HepG2 (cell line): ENCODE data around the gene RPL41. TPM values are rescaled to one million over a fixed set of nuclear protein-coding genes. Genes with fewer than 3 reads are reported as not detected.

ENCODE experiments used
- ASH2L ChIP-seq: fragments of 300-600, 200-600 bp; sonication (generic); IDR thresholded peaks from 2 replicates; pipeline ENCODE4 v1.7.0; 2017; ENCODE audit warnings: low read depth, mild to moderate bottlenecking, moderate library complexity, mixed read lengths, low read length; ENCODE audit not compliant: insufficient read length
- ATF1 ChIP-seq: IDR thresholded peaks from 2 replicates; pipeline ENCODE4 v1.6.1; 2016; ENCODE audit warnings: mild to moderate bottlenecking, control low read depth
- CCAR2 ChIP-seq: fragments of 200-400 bp; formaldehyde crosslinking; optimal IDR thresholded peaks from 2 replicates; pipeline ENCODE3; 2018; ENCODE audit warnings: low read depth, mild to moderate bottlenecking, low read length, moderate library complexity
- CREB1 ChIP-seq, 2 experiments: fragments of 450-650 bp in 1 of 2; IDR thresholded peaks; 2 replicates each; pipeline ENCODE4 v1.6.1; 2016 to 2017; ENCODE audit warnings: control low read depth in 1 of 2, mild to moderate bottlenecking in 1 of 2, missing compliant biosample characterization in 1 of 2, missing genetic modification characterization in 1 of 2
- ETS1 ChIP-seq: sonication (generic); formaldehyde crosslinking; IDR thresholded peaks from 2 replicates; pipeline ENCODE4 v1.4.0; 2020; ENCODE audit warnings: missing genetic modification reagents
- HNF1A ChIP-seq, 2 experiments: sonication (generic) in 1 of 2; formaldehyde crosslinking in 1 of 2; IDR thresholded peaks; 2 replicates each; pipeline versions ENCODE4 v1.4.0 to v1.6.1; 2016 to 2020; ENCODE audit warnings: borderline replicate concordance in 1 of 2, low read depth in 1 of 2, mild to moderate bottlenecking in 1 of 2, missing genetic modification reagents in 1 of 2
- HOXA5 ChIP-seq: sonication (generic); formaldehyde crosslinking; IDR thresholded peaks from 2 replicates; pipeline ENCODE4 v1.4.0; 2020; ENCODE audit warnings: missing genetic modification reagents
- MLX ChIP-seq: IDR thresholded peaks from 2 replicates; pipeline ENCODE4 v1.6.1; 2016
- MNT ChIP-seq: fragments of 450-650 bp; IDR thresholded peaks from 2 replicates; pipeline ENCODE4 v1.6.1; 2016
- NR3C1 ChIP-seq: sonication (generic); formaldehyde crosslinking; IDR thresholded peaks from 2 replicates; pipeline ENCODE4 v1.4.0; 2020; ENCODE audit warnings: missing genetic modification reagents
- PAF1 ChIP-seq: IDR thresholded peaks from 2 replicates; pipeline ENCODE4 v1.6.1; 2016; ENCODE audit warnings: missing genetic modification reagents, missing compliant biosample characterization
- SRSF1 ChIP-seq: fragments of 200-400 bp; formaldehyde crosslinking; optimal IDR thresholded peaks from 2 replicates; pipeline ENCODE3; 2017; ENCODE audit warnings: mild to moderate bottlenecking, low read depth, low read length, moderate library complexity
- TCF7 ChIP-seq: sonication (generic); IDR thresholded peaks from 2 replicates; pipeline ENCODE4 v1.6.1; 2016; ENCODE audit warnings: antibody characterized with exemption, low read depth
- THAP9 ChIP-seq: sonication (generic); formaldehyde crosslinking; IDR thresholded peaks from 2 replicates; pipeline ENCODE4; 2020; ENCODE audit warnings: missing genetic modification reagents, mild to moderate bottlenecking, borderline replicate concordance
- ZNF709 ChIP-seq: sonication (generic); formaldehyde crosslinking; IDR thresholded peaks from 2 replicates; pipeline ENCODE4 v1.5.0; 2020; ENCODE audit warnings: mild to moderate bottlenecking, missing genetic modification reagents
- ZNF740 ChIP-seq: sonication (generic); formaldehyde crosslinking; IDR thresholded peaks from 2 replicates; pipeline ENCODE4 v1.4.0; 2020; ENCODE audit warnings: missing genetic modification reagents
- ZNF883 ChIP-seq: sonication (generic); formaldehyde crosslinking; IDR thresholded peaks from 2 replicates; pipeline ENCODE4 v1.5.1; 2020; ENCODE audit warnings: mild to moderate bottlenecking, missing genetic modification reagents; ENCODE audit errors: not compliant biosample characterization
- polyA plus RNA-seq, 8 experiments: library from polyadenylated mRNA; depleted of rRNA in 3 of 8; stranded (reverse) in 7 of 8; unstranded in 1 of 8; fragments of >200 nt; fragmentation: Illumina TruSeq in 4 of 8; extraction: Trizol in 4 of 8; gene quantifications; 2 replicates each; pipeline versions ENCODE4 v1.2.1 to v1.2.3, GENCODE V29; 2011 to 2016; ENCODE audit warnings: low read depth in 4 of 8, missing spikeins in 1 of 8, mixed read lengths in 1 of 8; ENCODE audit not compliant: insufficient read depth in 1 of 8
- total RNA-seq, 5 experiments: library from RNA; depleted of rRNA; stranded (reverse); fragments of >200 nt; fragmentation: Illumina TruSeq; extraction: Trizol; gene quantifications; 2 replicates each; pipeline ENCODE4 v1.2.3, GENCODE V29; 2016; ENCODE audit warnings: low read depth in 1 of 5

Gene RPL41
- total and polyA plus RNA-seq, 2 of the 13 experiments (the other 11 are each of a cell fraction or from before 2014, with no cell fraction given), result 4,012 to 7,670 TPM

GRCh38 chr12:56080556-56081138 lies 35.8 kb upstream of the RPL41 start (continued):
- no peak for TF ChIP-seq HNF1A (IDR thresholded peaks at IDR 0.05; ENCODE audit: low read depth)
- peak; percentile 25; the same call in 1 of the 2 replicates for TF ChIP-seq HNF1A (CRISPR knock-in tag; IDR thresholded peaks at IDR 0.05; ENCODE audit: borderline replicate concordance)
- TF ChIP-seq ATF1 (CRISPR knock-in tag), result no peak
- peak; percentile 43 for TF ChIP-seq PAF1 (CRISPR knock-in tag)
- no peak for TF ChIP-seq ZNF883
- TF ChIP-seq ETS1, result no peak
- TF ChIP-seq ZNF740 (CRISPR knock-in tag), result no peak
- TF ChIP-seq HOXA5, result no peak
- TF ChIP-seq CREB1 (IDR thresholded peaks at IDR 0.05), result peak; percentile 10; the same call in 1 of the 2 replicates
- peak; percentile 56; the same call in 1 of the 2 replicates for TF ChIP-seq CREB1 (CRISPR knock-in tag; IDR thresholded peaks at IDR 0.05)
- no peak for TF ChIP-seq MLX (CRISPR knock-in tag)
- no peak for TF ChIP-seq CCAR2
- no peak for TF ChIP-seq ZNF709
- no peak for TF ChIP-seq MNT
- TF ChIP-seq TCF7, result peak; percentile 10; the same call in 1 of the 2 replicates
- TF ChIP-seq NR3C1 (CRISPR knock-in tag), result no peak
- TF ChIP-seq SRSF1, result peak; percentile 19
- TF ChIP-seq THAP9 (CRISPR knock-in tag), result 0 out of 2 replicates have a peak, but pooled peaks have one; percentile 5
- peak; percentile 13 for TF ChIP-seq ASH2L
